ENCODE data around the gene INTS6.

INTS6 gene

DNA sequence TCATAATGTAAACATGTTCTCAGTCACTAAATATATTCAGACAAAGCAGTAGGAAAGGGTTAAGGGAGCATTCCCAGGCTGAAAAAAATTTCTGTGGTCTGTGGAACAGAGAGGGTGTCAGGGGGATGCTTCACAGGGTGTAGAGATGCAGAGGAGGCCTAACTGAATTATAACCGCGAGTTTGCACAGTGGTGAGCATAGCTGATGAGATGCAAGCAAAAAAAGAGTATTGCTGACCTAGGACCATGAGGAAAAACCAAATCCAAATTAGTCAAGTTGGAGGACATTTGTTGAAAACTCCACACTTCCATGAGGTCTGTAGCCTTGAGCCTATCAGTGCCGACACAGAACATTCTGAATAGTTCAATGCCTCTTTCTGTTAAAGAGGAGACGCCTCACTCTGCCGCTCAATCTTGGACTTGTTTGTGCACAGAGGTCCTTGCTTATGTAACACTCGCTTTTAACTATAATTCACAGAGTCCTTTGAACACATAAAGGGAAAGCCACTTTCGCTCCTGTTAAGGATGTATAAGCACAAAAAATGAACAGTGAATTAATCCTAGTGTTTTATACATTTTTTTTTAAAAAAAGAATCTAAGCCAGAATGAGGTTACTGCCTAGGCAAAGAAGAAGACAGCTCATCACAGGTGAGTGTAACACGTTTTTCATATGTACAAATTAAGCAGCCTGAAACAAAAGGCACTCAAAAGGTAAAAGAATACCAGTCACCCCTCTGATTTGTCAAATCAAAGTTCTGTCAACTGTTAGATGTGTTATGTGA lies 25.8 kb upstream of the INTS6 start:
- Histone ChIP-seq H3K4me3 (no peak overlapping the region), H3K9me3 (no peaks in the 10 kb centered on the region), H3K27me3 (no peaks in the 10 kb centered on the region), H3K36me3 (no peaks in the 10 kb centered on the region), H3K4me1 (no peaks in the 10 kb centered on the region), H3K27ac (no peak overlapping the region)
- no peak for DNase-seq
- TF ChIP-seq, protein P1, sequence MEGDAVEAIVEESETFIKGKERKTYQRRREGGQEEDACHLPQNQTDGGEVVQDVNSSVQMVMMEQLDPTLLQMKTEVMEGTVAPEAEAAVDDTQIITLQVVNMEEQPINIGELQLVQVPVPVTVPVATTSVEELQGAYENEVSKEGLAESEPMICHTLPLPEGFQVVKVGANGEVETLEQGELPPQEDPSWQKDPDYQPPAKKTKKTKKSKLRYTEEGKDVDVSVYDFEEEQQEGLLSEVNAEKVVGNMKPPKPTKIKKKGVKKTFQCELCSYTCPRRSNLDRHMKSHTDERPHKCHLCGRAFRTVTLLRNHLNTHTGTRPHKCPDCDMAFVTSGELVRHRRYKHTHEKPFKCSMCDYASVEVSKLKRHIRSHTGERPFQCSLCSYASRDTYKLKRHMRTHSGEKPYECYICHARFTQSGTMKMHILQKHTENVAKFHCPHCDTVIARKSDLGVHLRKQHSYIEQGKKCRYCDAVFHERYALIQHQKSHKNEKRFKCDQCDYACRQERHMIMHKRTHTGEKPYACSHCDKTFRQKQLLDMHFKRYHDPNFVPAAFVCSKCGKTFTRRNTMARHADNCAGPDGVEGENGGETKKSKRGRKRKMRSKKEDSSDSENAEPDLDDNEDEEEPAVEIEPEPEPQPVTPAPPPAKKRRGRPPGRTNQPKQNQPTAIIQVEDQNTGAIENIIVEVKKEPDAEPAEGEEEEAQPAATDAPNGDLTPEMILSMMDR (IDR thresholded peaks at IDR 0.05) = no peak
- intact Hi-C loops (cut with DNase I; ENCODE audit: low total_unique reads) = no loop called here

DNA sequence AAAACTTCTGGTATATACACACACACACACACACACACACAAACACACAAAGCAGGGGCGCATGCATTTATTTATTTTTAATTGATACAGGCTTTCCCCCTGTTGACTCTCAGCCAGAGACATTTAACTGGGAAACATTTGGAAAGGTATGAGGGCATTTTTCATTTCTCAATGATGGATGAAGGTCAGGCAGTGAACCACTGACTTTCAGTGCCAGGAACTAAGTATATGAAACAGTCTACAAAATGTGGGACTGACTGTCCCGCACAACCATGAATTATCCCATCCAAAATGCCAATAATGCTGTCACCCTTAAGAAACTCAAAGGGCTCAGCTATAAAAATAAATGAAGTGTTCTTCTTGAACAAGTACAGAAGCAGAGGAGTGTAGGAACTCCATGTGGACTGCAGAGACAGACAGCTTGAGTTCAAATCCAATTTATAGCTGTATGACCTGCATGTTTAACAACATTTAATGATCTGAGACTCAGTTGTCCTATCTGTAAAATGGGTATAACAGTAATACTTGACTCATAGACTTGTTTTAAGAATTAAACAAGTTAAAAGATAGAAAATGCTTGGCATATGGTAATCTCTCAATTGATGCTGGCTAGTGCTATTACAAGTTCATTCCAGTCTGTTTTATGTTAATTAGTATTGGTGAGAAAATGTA lies 25.0 kb upstream of the INTS6 start:
- intact Hi-C loops (cut with DNase I; ENCODE audit: low total_unique reads) = no loop called here

DNA sequence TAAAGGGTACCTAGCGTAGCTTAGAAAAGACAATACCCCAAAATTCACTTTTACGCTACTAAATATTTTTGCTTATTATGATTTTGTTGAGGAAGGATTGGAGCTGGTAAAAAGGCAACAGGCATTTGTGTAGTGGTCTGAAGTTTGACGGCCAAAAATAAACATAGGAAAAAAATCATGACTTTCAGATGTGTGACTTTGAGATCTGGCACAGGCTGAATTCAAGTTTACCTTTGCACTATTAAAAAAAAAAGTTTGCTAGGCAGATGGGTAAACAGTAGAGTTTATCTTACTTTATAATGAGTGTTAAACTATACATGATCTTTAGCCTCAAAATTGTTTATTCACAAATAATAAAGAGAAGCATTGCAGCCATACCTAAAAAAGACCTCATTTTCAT lies 24.3 kb upstream of the INTS6 start:
- H3K4me3 ChIP-seq = no peak overlapping the region
- intact Hi-C loops (cut with DNase I; ENCODE audit: low total_unique reads) = no loop called here
- TF ChIP-seq, protein P1 (IDR thresholded peaks at IDR 0.05) = no peak
- H3K4me1 ChIP-seq = no peaks in the 10 kb centered on the region
- no peaks in the 10 kb centered on the region for H3K9me3 ChIP-seq
- H3K27ac ChIP-seq = no peak overlapping the region
- no peaks in the 10 kb centered on the region for H3K36me3 ChIP-seq
- no peaks in the 10 kb centered on the region for H3K27me3 ChIP-seq
- DNase-seq = no peak

More for the DNA sequence above, 25.0 kb upstream of the INTS6 start:
- Histone ChIP-seq H3K4me3 (no peak overlapping the region), H3K36me3 (no peaks in the 10 kb centered on the region), H3K4me1 (no peaks in the 10 kb centered on the region), H3K27ac (no peak overlapping the region), H3K9me3 (no peaks in the 10 kb centered on the region), H3K27me3 (no peaks in the 10 kb centered on the region)
- DNase-seq = no peak
- TF ChIP-seq, protein P1 (IDR thresholded peaks at IDR 0.05) = no peak

DNA sequence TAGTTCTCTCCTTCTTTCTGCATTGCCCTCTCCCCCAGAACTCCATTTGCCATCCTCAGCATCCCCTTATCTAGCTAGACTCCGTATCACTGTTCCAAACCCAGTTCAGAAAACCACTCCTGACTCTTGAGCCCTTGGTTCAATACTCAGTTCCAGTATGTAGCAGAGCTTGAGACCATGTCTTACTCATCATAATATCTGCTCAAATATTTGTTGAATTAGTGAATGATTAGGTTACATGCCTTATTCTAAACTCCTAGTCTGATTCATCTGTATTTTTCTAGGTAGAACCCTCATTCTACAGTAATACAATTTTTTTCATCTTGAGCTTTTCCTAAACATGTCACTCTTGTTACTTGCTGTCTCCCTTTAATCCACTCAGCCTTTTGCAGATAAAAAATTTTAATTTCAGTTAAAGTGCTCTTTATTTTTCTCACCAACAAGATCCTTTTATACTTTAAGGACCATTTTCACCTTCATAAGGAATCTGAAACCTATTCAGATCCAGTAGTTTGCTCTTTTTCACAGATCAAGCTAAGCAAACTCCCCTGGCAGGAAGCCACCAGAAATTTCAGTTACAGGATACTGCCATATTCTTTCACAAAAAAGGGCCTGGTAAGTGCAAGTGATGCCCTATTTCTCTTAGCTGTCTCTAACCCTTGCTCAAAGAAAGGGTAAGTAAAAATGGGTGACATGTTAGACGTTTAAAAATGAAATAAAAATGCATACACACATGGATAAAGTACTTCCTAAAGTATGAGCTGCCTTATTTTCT lies 23.1 kb upstream of the INTS6 start:
- intact Hi-C loops (cut with DNase I; ENCODE audit: low total_unique reads) = no loop called here
- H3K27ac ChIP-seq = no peak overlapping the region

DNA sequence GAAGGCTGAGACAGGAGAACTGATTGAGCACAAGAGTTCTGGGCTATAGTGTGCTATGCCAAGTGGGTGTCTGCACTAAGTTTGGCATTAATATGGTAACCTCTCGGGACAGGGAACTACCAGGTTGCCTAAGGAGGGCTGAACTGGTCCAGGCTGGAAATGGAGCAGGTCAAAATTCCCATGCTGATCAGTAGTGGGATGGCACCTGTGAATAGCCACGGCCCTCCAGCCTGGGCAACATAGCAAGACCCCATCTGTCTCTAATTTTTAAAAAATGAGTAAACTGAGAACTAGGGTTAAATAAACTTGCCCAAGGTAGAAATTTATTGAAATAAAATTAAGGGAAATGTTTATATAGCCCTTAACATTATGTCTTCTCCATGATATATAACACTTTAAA lies 17.0 kb upstream of the INTS6 start:
- TF ChIP-seq, protein P1 (IDR thresholded peaks at IDR 0.05) = no peak
- Histone ChIP-seq H3K27ac (no peak overlapping the region), H3K4me3 (no peak overlapping the region), H3K4me1 (no peaks in the 10 kb centered on the region), H3K36me3 (no peaks in the 10 kb centered on the region), H3K27me3 (no peaks in the 10 kb centered on the region), H3K9me3 (no peaks in the 10 kb centered on the region)
- intact Hi-C loops (cut with DNase I; ENCODE audit: low total_unique reads) = no loop called here
- DNase-seq = no peak

More for the DNA sequence above, 23.1 kb upstream of the INTS6 start:
- TF ChIP-seq, protein P1 (IDR thresholded peaks at IDR 0.05) = no peak
- H3K36me3 ChIP-seq = no peaks in the 10 kb centered on the region
- no peak for DNase-seq
- H3K4me3 ChIP-seq = no peak overlapping the region
- no peaks in the 10 kb centered on the region for H3K27me3 ChIP-seq
- no peaks in the 10 kb centered on the region for H3K4me1 ChIP-seq
- no peaks in the 10 kb centered on the region for H3K9me3 ChIP-seq

All from tibial artery (tissue), 4 donors.